Body of pancreas (tissue), 4 donors: ENCODE data around the gene ELAVL1. TPM values are rescaled to one million over a fixed set of nuclear protein-coding genes. Genes with fewer than 3 reads are reported as not detected.

Experiments used
- ATAC-seq: fragments of 150-250 bp; one replicate; pipeline ENCODE4 v1.9.1; 2016
- DNase-seq, 4 donors: peaks; one replicate each; pipeline ENCODE4 v3.0.0-alpha.2; 2019
- H3K27ac ChIP-seq, 4 donors: fragments of 200-600 bp; sonication (generic); 1 replicate in 3 of 4; 2 replicates in 1 of 4; pipeline versions ENCODE4 v1.5.1 to v1.6.1; 2016 to 2019; ENCODE audit warnings: mild to moderate bottlenecking in 1 of 4, mixed read lengths in 1 of 4, moderate library complexity in 1 of 4
- H3K27me3 ChIP-seq, 2 donors: fragments of 200-600 bp; sonication (generic); one replicate each; pipeline ENCODE4 v1.6.0; 2016; ENCODE audit warnings: mild to moderate bottlenecking in 1 of 2
- H3K36me3 ChIP-seq, 2 donors: fragments of 200-600 bp; sonication (generic); replicated peaks in 1 of 2; 2 replicates each; pipeline ENCODE4 v1.5.1; 2016; ENCODE audit warnings: low read depth in 2 of 2; ENCODE audit not compliant: insufficient read depth in 1 of 2
- H3K4me1 ChIP-seq: fragments of 200-600 bp; sonication (generic); one replicate; pipeline ENCODE4 v1.6.0; 2016
- H3K4me3 ChIP-seq, 2 donors: fragments of 200-600 bp; sonication (generic); 1 replicate in 1 of 2; 2 replicates in 1 of 2; pipeline ENCODE4 v1.5.1; 2016 to 2019
- H3K9me3 ChIP-seq, 3 donors: fragments of 200-600 bp; sonication (generic); 1 replicate in 2 of 3; 2 replicates in 1 of 3; pipeline ENCODE4 v1.5.1; 2016
- CTCF ChIP-seq, 7 experiments: fragments of 450-650 bp in 4 of 7; fragments of 200-600 bp in 3 of 7; sonication (generic) in 3 of 7; IDR thresholded peaks; one replicate each; pipeline ENCODE4 v1.5.1; 2016 to 2019; ENCODE audit warnings: antibody characterized with exemption in 7 of 7
- POLR2A ChIP-seq, 3 donors: fragments of 450-650 bp; IDR thresholded peaks; one replicate each; pipeline ENCODE4 v1.6.1; 2016; ENCODE audit warnings: antibody characterized with exemption in 3 of 3, mild to moderate bottlenecking in 2 of 3
- WGBS, 2 donors: methylation state at CpG; one replicate each; pipeline ENCODE4 v1.1.5; 2017; 5-methylcytosine and 5-hydroxymethylcytosine counted together
- intact Hi-C: fragments of 100-400 bp; cut with DNase I; formaldehyde crosslinking; loops from one replicate; pipeline ENCODE4 v1.15.1; 2023
- total RNA-seq, 2 donors: library from RNA; depleted of rRNA; stranded (reverse); fragments of >200 nt; gene quantifications; one replicate each; pipeline ENCODE4 v1.1.0, GENCODE V29; 2016

Gene ELAVL1
- total RNA-seq, 2 donors from 2014 or later: 9.3 to 15.8 TPM

- H3K27me3 ChIP-seq: no peaks in the 10 kb centered on the region
- ATAC-seq (no peak), DNase-seq (no peak)
- 78 to 79% methylated on average over 6 of the region's 6 CpGs for WGBS, 2 donors
- intact Hi-C loops: no loop called here
- H3K4me3 ChIP-seq: no peak overlapping the region
- peaks cover 29% of the 10 kb centered on the region for H3K4me1 ChIP-seq
- no peaks in the 10 kb centered on the region for H3K9me3 ChIP-seq
- no peak for TF ChIP-seq CTCF (IDR thresholded peaks at IDR 0.05)
- TF ChIP-seq POLR2A (IDR thresholded peaks at IDR 0.05): no peak
- H3K36me3 ChIP-seq: peaks cover 4 to 12% of the 10 kb centered on the region in 2 donors
- no peak overlapping the region for H3K27ac ChIP-seq
These were observed 11.3 kb downstream of the ELAVL1 start for GRCh38 chr19:7994114-7994513.

GRCh38 chr19:7993560-7993959, 11.9 kb downstream of the ELAVL1 start:
- intact Hi-C loops: no loop called here
- DNase-seq (no peak), ATAC-seq (no peak)
- H3K36me3 ChIP-seq: peaks cover 4 to 13% of the 10 kb centered on the region in 2 donors
- H3K27me3 ChIP-seq: no peaks in the 10 kb centered on the region
- H3K9me3 ChIP-seq: no peaks in the 10 kb centered on the region
- 71 to 79% methylated on average over 11 of the region's 11 CpGs for WGBS, 2 donors
- no peak overlapping the region for H3K27ac ChIP-seq
- H3K4me3 ChIP-seq: no peak overlapping the region
- H3K4me1 ChIP-seq: peaks cover 24% of the 10 kb centered on the region
- TF ChIP-seq POLR2A (IDR thresholded peaks at IDR 0.05): no peak
- TF ChIP-seq CTCF (IDR thresholded peaks at IDR 0.05): no peak

GRCh38 chr19:7992575-7992974, 12.9 kb downstream of the ELAVL1 start:
- Histone ChIP-seq H3K27me3 (no peaks in the 10 kb centered on the region), H3K27ac (no peak overlapping the region), H3K4me1 (peaks cover 22% of the 10 kb centered on the region), H3K9me3 (no peaks in the 10 kb centered on the region), H3K36me3 (peaks cover 4 to 17% of the 10 kb centered on the region in 2 donors), H3K4me3 (no peak overlapping the region)
- 71 to 76% methylated on average over 10 of the region's 10 CpGs for WGBS, 2 donors
- DNase-seq: no peak
- TF ChIP-seq CTCF (IDR thresholded peaks at IDR 0.05) (no peak), POLR2A (IDR thresholded peaks at IDR 0.05) (no peak)
- ATAC-seq: no peak
- intact Hi-C loops: no loop called here

GRCh38 chr19:7989071-7989575, 16.3 kb downstream of the ELAVL1 start:
- H3K27me3 ChIP-seq: no peaks in the 10 kb centered on the region
- no peaks in the 10 kb centered on the region for H3K9me3 ChIP-seq
- peaks cover 4 to 17% of the 10 kb centered on the region in 2 donors for H3K36me3 ChIP-seq
- DNase-seq (no peak), ATAC-seq (no peak)
- TF ChIP-seq CTCF (IDR thresholded peaks at IDR 0.05): no peak
- no peak for TF ChIP-seq POLR2A (IDR thresholded peaks at IDR 0.05)
- intact Hi-C loops: no loop called here
- WGBS, 2 donors: 82 to 88% methylated on average over 12 of the region's 12 CpGs
- peak overlapping the region in 3 of 4 donors; percentile 9 to 45 (median 23) for H3K27ac ChIP-seq
- no peak overlapping the region for H3K4me3 ChIP-seq
- peaks cover 24% of the 10 kb centered on the region for H3K4me1 ChIP-seq

- Histone ChIP-seq H3K27me3 (no peaks in the 10 kb centered on the region), H3K27ac (peak overlapping the region in 2 of 4 donors; percentile 9 to 45), H3K4me1 (peaks cover 16% of the 10 kb centered on the region), H3K36me3 (peaks cover 4 to 17% of the 10 kb centered on the region in 2 donors), H3K4me3 (no peak overlapping the region), H3K9me3 (no peaks in the 10 kb centered on the region)
- DNase-seq (no peak), ATAC-seq (no peak)
- no peak for TF ChIP-seq CTCF (IDR thresholded peaks at IDR 0.05)
- TF ChIP-seq POLR2A (IDR thresholded peaks at IDR 0.05): no peak
- intact Hi-C loops: no loop called here
- WGBS, 2 donors: 72 to 79% methylated on average over 5 of the region's 5 CpGs
These were observed 17.1 kb downstream of the ELAVL1 start for GRCh38 chr19:7988307-7988706.
